ENCODE results near the gene AUTS2.

DNA sequence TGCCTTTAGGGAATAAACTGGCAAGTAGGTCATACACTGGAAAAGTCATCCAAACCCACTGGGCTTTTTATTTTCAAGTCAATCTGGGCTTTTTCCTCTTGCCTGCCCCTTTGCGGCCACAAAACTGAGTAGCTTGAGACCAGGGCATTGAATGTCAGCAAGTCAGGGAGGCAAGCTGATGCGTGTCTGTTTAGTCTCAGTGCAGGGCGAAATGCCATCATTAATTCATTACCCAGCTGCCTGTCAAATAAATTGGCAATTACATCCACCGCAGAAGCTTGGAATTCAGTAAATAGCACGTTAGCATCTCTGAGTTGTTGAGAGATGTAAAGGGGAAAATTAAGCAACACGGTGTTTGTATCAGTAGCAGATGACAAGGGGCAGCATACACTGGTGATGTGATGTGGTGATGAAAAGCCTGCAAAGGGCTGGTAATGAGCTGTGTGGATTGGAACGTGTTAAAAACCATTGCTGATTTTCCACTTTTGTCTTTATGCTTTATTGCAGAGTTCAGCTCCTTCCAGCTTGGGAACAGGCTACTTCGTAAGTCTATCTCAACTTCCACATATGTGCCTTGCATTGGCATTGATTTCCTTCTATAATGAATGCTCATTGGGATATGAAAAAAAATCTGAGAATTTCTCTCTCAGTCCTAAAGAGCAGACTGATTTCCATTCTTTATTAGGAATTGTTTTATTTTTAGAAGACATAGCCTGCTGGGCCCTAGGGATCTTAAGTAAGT lies 535.9 kb downstream of the AUTS2 start:
- TF ChIP-seq CTCF (IDR thresholded peaks at IDR 0.05) = no peak
- no peak for TF ChIP-seq POLR2A (IDR thresholded peaks at IDR 0.05)

Measured in vagina (tissue), 2 donors.